WERI-Rb-1 (cell line): Measurements from ENCODE around the gene GUSB.

Experiments
- DNase-seq: peaks from one replicate; pipeline ENCODE4 v3.0.0-alpha.2; 2020
- H3K27ac ChIP-seq: fragments of 250-450 bp; sonication (Bioruptor Pico); 2 replicates; pipeline ENCODE4 v1.5.1; 2020; ENCODE audit warnings: mild to moderate bottlenecking, moderate library complexity
- H3K27me3 ChIP-seq: fragments of 250-450 bp; sonication (Bioruptor Pico); 2 replicates; pipeline ENCODE4 v1.5.1; 2021; ENCODE audit warnings: mild to moderate bottlenecking, low read depth, moderate library complexity; ENCODE audit not compliant: insufficient read depth, severe bottlenecking
- H3K36me3 ChIP-seq: fragments of 250-450 bp; sonication (Bioruptor Pico); 2 replicates; pipeline ENCODE4 v1.5.1; 2020; ENCODE audit warnings: mild to moderate bottlenecking, moderate library complexity
- H3K4me3 ChIP-seq: 2 replicates; pipeline ENCODE4 v1.5.1; 2011; ENCODE audit warnings: low read depth, mild to moderate bottlenecking, control low read depth, low read length
- H3K9me3 ChIP-seq: fragments of 250-450 bp; sonication (Bioruptor Pico); 2 replicates; pipeline ENCODE4 v1.5.1; 2021; ENCODE audit warnings: mild to moderate bottlenecking, moderate library complexity; ENCODE audit not compliant: severe bottlenecking
- TF ChIP-seq, protein P1 (sequence below): IDR thresholded peaks from 2 replicates; pipeline ENCODE4 v1.5.1; 2011; ENCODE audit warnings: low read depth, mild to moderate bottlenecking, control low read depth, inconsistent platforms, low read length

The GUSB gene

DNA sequence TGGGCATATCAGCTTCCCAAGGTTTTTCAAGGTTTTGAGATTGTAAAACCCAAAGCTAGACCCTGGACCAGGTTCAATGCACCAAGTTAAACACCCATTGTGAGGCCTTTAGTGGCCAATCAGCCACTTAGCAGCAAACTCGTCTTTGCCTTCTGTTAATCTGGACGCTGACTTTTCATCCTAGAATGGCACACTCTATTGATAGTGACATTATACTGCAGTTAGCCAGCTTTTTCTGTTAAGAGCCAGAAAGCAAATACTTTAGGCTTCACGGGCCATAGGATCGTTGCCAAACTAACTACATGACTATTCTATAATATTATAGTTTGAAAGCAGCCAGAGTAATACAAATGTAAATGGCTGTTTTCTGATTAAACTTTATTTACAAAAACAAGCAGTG lies 57.8 kb downstream of the GUSB start:
- no peaks in the 10 kb centered on the region for H3K27me3 ChIP-seq
- no peak overlapping the region for H3K4me3 ChIP-seq
- no peak for DNase-seq
- no peaks in the 10 kb centered on the region for H3K9me3 ChIP-seq
- H3K27ac ChIP-seq: no peak overlapping the region
- peaks cover 2% of the 10 kb centered on the region; the same call in 1 of the 2 replicates for H3K36me3 ChIP-seq
- TF ChIP-seq, protein P1, sequence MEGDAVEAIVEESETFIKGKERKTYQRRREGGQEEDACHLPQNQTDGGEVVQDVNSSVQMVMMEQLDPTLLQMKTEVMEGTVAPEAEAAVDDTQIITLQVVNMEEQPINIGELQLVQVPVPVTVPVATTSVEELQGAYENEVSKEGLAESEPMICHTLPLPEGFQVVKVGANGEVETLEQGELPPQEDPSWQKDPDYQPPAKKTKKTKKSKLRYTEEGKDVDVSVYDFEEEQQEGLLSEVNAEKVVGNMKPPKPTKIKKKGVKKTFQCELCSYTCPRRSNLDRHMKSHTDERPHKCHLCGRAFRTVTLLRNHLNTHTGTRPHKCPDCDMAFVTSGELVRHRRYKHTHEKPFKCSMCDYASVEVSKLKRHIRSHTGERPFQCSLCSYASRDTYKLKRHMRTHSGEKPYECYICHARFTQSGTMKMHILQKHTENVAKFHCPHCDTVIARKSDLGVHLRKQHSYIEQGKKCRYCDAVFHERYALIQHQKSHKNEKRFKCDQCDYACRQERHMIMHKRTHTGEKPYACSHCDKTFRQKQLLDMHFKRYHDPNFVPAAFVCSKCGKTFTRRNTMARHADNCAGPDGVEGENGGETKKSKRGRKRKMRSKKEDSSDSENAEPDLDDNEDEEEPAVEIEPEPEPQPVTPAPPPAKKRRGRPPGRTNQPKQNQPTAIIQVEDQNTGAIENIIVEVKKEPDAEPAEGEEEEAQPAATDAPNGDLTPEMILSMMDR: no peak

DNA sequence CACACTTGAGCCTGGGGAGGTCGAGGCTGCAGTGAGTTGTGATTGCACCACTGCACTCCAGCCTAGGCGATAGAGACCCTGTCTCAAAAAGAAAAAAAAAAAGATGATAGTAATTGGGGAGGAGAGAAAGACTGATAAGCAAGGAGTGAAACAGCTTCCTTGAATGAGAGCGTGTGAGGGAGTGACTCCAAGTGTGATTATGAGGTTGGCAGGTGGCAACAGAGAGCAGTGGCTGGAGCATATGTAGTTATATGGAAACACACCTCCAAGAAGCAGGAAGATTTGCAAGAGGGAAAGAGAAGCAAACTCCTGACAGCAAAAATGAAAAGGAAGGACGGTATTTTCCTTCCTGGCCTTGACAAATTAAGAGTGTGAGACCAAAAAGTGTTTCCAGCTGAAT lies 58.7 kb downstream of the GUSB start:
- Histone ChIP-seq H3K27me3 (no peaks in the 10 kb centered on the region), H3K4me3 (no peak overlapping the region), H3K27ac (no peak overlapping the region), H3K9me3 (no peaks in the 10 kb centered on the region), H3K36me3 (peaks cover 2% of the 10 kb centered on the region; the same call in 1 of the 2 replicates)
- DNase-seq: no peak
- TF ChIP-seq, protein P1: no peak

DNA sequence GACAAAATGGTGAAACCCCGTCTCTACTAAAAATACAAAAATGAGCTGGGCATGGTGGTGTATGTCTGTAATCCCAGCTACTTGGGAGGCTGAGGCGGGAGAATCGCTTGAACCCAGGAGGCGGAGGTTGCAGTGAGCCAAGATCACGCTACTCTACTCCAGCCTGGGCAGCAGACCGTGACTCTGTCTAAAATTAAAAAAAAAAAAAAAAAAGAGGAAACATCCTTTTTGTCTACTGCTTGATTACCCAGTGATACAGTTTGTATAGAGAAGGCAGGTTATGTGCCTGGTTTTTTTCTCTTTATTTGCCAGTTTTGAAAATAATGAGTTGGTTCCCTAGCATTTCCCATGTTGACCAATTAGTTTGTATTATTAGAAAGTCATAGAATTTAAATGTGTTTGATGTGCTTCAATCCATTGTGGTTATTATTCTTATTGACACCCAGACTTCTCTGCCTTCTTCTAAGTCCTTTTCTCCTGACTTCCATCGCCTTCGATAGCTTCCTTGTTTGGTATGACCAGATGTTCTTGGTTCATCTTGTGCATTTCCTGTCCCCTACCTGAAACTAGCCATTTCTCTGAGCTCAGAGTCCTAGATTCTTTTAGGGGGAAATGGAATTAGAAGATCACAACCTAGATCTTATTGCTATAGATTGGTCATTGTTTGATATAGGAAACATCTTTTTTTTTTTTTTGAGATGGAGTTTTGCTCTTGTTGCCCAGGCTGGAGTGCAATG lies 65.9 kb downstream of the GUSB start:
- H3K27ac ChIP-seq: no peak overlapping the region
- no peaks in the 10 kb centered on the region; the same call in 1 of the 2 replicates for H3K36me3 ChIP-seq
- no peak for DNase-seq
- no peaks in the 10 kb centered on the region for H3K27me3 ChIP-seq
- H3K9me3 ChIP-seq: no peaks in the 10 kb centered on the region
- H3K4me3 ChIP-seq: no peak overlapping the region
- TF ChIP-seq, protein P1: no peak

DNA sequence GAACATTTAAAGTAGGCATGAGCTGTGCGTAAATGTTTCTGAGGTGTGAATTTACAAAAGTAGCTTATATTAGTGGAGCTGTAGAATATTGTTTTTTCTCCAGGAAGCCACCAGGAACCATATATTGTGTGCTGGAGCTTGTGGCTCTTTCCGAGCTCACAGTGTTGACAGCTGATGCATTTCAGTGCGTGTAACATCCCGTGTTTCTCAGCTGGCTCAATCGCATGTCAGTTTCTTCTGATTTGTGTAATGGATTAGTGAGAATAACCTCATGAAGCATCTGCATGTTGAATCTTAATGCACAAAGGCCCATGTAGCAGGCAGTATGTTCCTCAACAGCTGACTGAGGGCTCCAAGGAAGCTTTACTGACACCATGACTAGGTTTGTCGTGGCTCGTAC lies 69.8 kb downstream of the GUSB start:
- H3K27me3 ChIP-seq: no peaks in the 10 kb centered on the region
- no peaks in the 10 kb centered on the region; the same call in 1 of the 2 replicates for H3K36me3 ChIP-seq
- no peak overlapping the region for H3K4me3 ChIP-seq
- no peak overlapping the region for H3K27ac ChIP-seq
- no peak for DNase-seq
- H3K9me3 ChIP-seq: no peaks in the 10 kb centered on the region
- TF ChIP-seq, protein P1: no peak
